GM12801 (cell line): ENCODE data around the gene CCM2L.

Experiments used
- TF ChIP-seq, protein P1 (sequence below): IDR thresholded peaks from one replicate; pipeline ENCODE4 v1.5.1; 2011; ENCODE audit warnings: control low read depth; ENCODE audit not compliant: insufficient read length; ENCODE audit errors: extremely low read depth

Gene CCM2L

DNA sequence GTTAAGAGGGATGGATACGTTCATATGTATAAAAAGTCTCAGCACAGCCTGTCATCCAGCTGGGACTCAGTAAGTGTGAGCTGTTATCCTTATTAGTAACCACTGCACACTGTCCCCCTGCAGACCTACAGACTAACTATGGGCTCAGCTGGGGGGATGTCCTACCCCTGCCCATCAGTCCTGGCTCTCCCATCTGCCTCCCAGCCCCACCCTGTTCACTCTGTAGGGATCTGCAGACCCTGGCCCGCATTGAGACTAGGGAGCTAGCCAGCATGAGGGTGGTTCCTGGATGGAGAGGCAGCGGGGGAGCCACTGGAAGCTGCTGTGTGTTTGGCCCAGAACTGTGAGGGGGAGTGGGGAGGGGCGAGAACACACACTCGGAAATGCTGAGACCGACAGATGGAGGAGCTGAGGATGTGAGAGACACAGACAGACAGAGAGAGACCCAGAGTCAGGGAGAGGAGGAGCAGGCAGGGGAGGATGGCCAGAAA is 25.2 kb upstream of the CCM2L start:
- TF ChIP-seq, protein P1, sequence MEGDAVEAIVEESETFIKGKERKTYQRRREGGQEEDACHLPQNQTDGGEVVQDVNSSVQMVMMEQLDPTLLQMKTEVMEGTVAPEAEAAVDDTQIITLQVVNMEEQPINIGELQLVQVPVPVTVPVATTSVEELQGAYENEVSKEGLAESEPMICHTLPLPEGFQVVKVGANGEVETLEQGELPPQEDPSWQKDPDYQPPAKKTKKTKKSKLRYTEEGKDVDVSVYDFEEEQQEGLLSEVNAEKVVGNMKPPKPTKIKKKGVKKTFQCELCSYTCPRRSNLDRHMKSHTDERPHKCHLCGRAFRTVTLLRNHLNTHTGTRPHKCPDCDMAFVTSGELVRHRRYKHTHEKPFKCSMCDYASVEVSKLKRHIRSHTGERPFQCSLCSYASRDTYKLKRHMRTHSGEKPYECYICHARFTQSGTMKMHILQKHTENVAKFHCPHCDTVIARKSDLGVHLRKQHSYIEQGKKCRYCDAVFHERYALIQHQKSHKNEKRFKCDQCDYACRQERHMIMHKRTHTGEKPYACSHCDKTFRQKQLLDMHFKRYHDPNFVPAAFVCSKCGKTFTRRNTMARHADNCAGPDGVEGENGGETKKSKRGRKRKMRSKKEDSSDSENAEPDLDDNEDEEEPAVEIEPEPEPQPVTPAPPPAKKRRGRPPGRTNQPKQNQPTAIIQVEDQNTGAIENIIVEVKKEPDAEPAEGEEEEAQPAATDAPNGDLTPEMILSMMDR = no peak

DNA sequence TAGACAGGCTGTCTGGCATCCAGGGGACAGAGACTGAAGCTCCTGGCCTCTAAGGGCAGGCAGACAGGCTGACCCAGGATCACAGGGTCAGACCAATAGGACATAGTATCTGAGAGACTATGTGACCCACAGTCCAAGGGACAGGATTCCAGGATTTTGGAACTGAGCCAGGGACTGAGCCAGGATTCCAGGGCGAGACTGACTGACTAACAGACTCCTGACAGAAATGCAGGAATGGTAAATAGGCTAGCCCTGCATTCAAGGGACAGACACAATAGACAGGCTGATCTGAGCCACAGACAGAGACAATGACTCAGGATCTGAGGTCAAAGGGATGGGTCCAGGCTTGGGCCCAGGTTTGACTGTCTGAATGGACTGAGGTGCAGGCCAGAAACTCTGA is 22.5 kb upstream of the CCM2L start:
- TF ChIP-seq, protein P1 = no peak

DNA sequence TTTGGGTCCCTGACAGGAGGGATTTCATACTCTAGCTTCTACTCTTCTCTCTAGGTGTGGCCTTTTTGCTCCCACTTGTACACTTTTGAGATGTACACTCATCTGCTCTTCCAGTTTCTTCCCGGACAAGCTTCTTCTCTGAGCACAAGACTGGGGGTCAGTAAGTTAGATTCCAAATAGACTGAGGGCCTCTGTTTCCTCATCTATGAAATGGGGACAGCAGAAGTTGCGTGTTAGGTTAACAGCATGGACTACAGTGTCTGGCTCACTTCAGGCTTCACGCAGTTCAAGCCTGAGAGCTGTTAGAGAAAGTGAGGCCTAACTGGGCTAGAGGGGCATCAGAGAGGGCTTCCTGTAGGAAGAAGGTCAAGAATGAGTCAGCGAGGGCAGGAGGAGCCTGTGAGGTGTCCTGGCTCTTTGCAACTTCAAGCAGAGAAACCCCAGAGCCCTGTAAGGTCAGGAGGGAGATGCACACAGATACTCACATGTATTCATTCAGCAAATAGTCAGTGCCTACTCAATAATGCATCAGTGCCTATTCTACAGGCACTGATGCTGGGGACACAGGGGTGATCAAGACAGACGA is 21.7 kb upstream of the CCM2L start:
- TF ChIP-seq, protein P1 = no peak

DNA sequence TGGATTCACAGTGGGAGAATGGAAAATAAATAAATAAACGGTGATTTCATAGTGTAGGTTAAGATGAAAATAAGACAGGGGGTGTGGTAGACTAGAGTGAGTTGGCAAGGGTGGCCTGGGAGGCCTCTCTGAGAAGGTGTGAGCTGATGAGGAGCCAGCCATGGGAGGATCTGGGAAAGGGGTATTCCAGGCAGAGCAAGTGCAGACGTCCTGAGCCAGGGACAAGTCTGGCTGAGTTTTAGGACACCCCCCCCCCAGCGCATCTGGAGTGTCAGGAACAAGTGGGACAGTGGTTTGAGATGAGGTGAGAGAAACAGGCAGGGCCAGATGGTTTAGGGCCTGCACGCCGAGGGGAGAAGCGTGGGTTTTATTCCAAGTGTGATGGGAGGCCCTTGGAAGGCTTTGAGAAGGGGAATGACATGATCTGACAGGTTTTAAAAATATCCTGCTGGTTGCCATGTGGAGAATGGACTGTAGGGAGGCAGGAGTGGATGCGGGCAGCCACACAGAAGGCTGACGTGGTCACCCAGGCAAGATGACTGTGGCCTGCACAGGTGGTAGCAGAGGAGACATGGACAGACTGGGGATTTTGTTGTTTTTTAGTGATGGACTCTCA is 21.1 kb upstream of the CCM2L start:
- TF ChIP-seq, protein P1 = no peak

DNA sequence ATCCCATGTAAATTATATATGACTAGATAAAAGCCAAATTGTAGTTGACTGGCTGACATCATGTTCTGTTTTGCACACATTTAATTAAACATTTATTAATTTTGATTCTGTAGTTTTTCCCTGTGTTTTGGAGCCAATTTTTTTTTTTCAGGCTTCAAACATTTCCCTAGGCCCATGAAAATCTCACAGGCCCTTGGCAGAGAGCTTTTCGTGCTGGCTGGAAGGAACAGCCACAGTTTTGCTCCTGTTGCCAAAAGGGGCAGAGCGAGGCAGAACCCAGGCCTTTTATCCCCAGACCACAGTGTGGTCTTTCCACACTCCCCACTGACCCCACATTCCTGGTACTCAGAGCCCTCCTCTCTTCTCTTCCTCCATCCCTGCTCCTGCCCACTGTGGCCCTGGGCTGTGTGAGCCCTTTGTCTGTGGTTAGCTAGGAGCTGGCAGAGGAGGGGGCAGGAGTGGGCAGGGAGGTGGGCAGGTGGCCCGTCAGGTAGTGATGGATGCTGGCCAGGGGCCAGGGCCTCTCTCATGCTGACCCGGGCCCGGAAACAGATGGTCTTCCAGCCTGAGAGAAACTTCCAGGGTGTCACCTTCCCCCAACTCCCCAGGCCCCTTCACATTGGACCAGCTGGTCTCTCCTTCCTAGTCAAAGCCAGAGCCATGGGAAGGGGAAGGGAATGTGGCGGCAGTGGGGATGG is 19.4 kb upstream of the CCM2L start:
- TF ChIP-seq, protein P1 = no peak

DNA sequence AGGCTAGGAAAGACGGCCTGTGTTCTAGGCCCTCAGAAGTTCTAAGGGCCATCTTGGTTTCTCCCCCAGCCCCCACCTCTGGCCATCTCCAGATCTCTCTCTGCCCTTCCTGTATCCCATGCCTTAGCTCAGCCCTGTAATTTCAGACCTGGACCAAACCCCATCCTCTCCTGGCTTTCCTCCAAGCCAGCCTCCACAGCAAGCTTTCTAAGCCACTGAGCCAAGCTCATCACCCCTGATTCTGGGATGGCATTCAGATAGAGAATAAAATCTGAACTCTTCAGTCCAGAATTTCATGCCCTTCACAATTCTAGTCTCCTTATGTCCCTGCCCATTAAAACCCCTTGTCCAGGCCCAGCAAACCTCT is 18.9 kb upstream of the CCM2L start:
- TF ChIP-seq, protein P1 = no peak

DNA sequence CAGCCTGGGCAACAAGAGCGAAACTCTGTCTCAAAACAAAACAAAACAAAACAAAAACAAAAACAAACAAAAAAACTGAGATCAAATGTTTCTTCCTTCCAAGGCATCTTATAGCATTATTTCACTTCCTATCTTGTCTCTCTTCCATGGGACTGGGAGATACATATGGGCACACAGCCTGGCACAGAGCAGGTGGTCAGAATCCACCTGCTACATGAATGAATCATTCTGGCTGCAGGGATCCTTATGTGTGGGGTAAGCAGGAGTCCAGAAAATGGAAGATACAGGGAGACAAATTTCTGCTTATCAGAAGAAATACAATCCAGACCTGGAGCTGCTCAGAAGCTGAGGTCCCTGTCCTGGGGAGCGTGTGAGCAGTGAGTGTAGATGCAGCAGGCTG is 18.2 kb upstream of the CCM2L start:
- TF ChIP-seq, protein P1 = no peak
